T-helper 17 cell (primary cell): ENCODE results near the gene C4orf36. TPM values are rescaled to one million over a fixed set of nuclear protein-coding genes. Genes with fewer than 3 reads are reported as not detected.
A peak's percentile ranks its signal among the peaks of the same experiment; 100 is the strongest.

Experiments
- ATAC-seq: fragments of 150-1000 bp; cut with Tn5 transposase; 2 replicates; pipeline ENCODE4 v1.10.0; 2021; ENCODE audit warnings: mild to moderate bottlenecking, moderate library complexity
- DNase-seq, 3 donors: peaks; one replicate each; pipeline versions ENCODE4 v3.0.0 to v3.0.0-alpha.2; 2020 to 2021
- H3K9me3 ChIP-seq: one replicate; pipeline ENCODE4 v1.7.0; 2013; ENCODE audit warnings: low read length, mild to moderate bottlenecking; ENCODE audit not compliant: control insufficient read depth, poor library complexity, severe bottlenecking
- H3K27ac Mint-ChIP-seq: one replicate; pipeline ENCODE4 v1.8.0; 2022; ENCODE audit warnings: mild to moderate bottlenecking, moderate library complexity, mixed read lengths
- H3K27me3 Mint-ChIP-seq: one replicate; pipeline ENCODE4 v1.8.0; 2022; ENCODE audit warnings: mixed read lengths
- H3K36me3 Mint-ChIP-seq: one replicate; pipeline ENCODE4 v1.8.0; 2022; ENCODE audit warnings: low read depth, mixed read lengths
- H3K4me1 Mint-ChIP-seq: one replicate; pipeline ENCODE4 v1.8.0; 2022; ENCODE audit warnings: mild to moderate bottlenecking, mixed read lengths
- H3K4me3 Mint-ChIP-seq: one replicate; pipeline ENCODE4 v1.8.0; 2022; ENCODE audit warnings: mild to moderate bottlenecking, moderate library complexity, mixed read lengths
- total RNA-seq, 4 donors: library from RNA in 2 of 4; stranded (reverse) in 2 of 4; gene quantifications; one replicate each; pipeline ENCODE4 v1.2.3 and lab custom pipeline; 2022 to 2026

Gene C4orf36
- total RNA-seq, 2 donors from 2014 or later: not detected

GRCh38 chr4:86926435-86927086 lies 34.3 kb upstream of the C4orf36 start:
- no peak for ATAC-seq
- H3K27ac Mint-ChIP-seq: no peak overlapping the region
- H3K27me3 Mint-ChIP-seq: no peaks in the 10 kb centered on the region

GRCh38 chr4:86924811-86925210 lies 32.6 kb upstream of the C4orf36 start:
- H3K27me3 Mint-ChIP-seq: no peaks in the 10 kb centered on the region
- no peak overlapping the region for H3K27ac Mint-ChIP-seq
- H3K9me3 ChIP-seq: no peaks in the 10 kb centered on the region
- H3K36me3 Mint-ChIP-seq: peaks cover 7% of the 10 kb centered on the region
- DNase-seq (no peak), ATAC-seq (no peak)
- H3K4me3 Mint-ChIP-seq: no peak overlapping the region
- peaks cover 10% of the 10 kb centered on the region for H3K4me1 Mint-ChIP-seq

More at GRCh38 chr4:86926435-86927086, 34.3 kb upstream of the C4orf36 start:
- H3K9me3 ChIP-seq: no peaks in the 10 kb centered on the region
- no peak overlapping the region for H3K4me3 Mint-ChIP-seq
- peaks cover 14% of the 10 kb centered on the region for H3K36me3 Mint-ChIP-seq
- DNase-seq: no peak
- peaks cover 12% of the 10 kb centered on the region for H3K4me1 Mint-ChIP-seq

- H3K27me3 Mint-ChIP-seq: no peaks in the 10 kb centered on the region
- H3K4me1 Mint-ChIP-seq: peaks cover 12% of the 10 kb centered on the region
- DNase-seq: no peak
- H3K27ac Mint-ChIP-seq: no peak overlapping the region
- H3K36me3 Mint-ChIP-seq: no peaks in the 10 kb centered on the region
- H3K9me3 ChIP-seq: no peaks in the 10 kb centered on the region
- no peak for ATAC-seq
- H3K4me3 Mint-ChIP-seq: no peak overlapping the region
Measured at GRCh38 chr4:86921608-86922252, 29.5 kb upstream of the C4orf36 start.

GRCh38 chr4:86919561-86920223 lies 27.5 kb upstream of the C4orf36 start:
- H3K4me3 Mint-ChIP-seq: no peak overlapping the region
- H3K36me3 Mint-ChIP-seq: peaks cover 4% of the 10 kb centered on the region
- no peak overlapping the region for H3K27ac Mint-ChIP-seq
- ATAC-seq (no peak), DNase-seq (no peak)
- no peaks in the 10 kb centered on the region for H3K9me3 ChIP-seq
- no peaks in the 10 kb centered on the region for H3K27me3 Mint-ChIP-seq
- H3K4me1 Mint-ChIP-seq: peaks cover 17% of the 10 kb centered on the region

GRCh38 chr4:86918539-86919072 lies 26.4 kb upstream of the C4orf36 start:
- Mint-ChIP-seq H3K4me3 (no peak overlapping the region), H3K4me1 (peaks cover 17% of the 10 kb centered on the region), H3K27ac (no peak overlapping the region), H3K36me3 (peaks cover 4% of the 10 kb centered on the region), H3K27me3 (no peaks in the 10 kb centered on the region)
- DNase-seq: no peak
- H3K9me3 ChIP-seq: no peaks in the 10 kb centered on the region
- ATAC-seq: no peak

GRCh38 chr4:86917212-86918039 lies 25.2 kb upstream of the C4orf36 start:
- no peak overlapping the region for H3K4me3 Mint-ChIP-seq
- peaks cover 15% of the 10 kb centered on the region for H3K4me1 Mint-ChIP-seq
- DNase-seq: no peak
- no peaks in the 10 kb centered on the region for H3K9me3 ChIP-seq
- no peaks in the 10 kb centered on the region for H3K27me3 Mint-ChIP-seq
- peaks cover 4% of the 10 kb centered on the region for H3K36me3 Mint-ChIP-seq
- no peak for ATAC-seq
- peak overlapping the region; percentile 5 for H3K27ac Mint-ChIP-seq

GRCh38 chr4:86916392-86916791 lies 24.2 kb upstream of the C4orf36 start:
- H3K27ac Mint-ChIP-seq: no peak overlapping the region
- H3K27me3 Mint-ChIP-seq: no peaks in the 10 kb centered on the region
- H3K4me3 Mint-ChIP-seq: no peak overlapping the region
- H3K36me3 Mint-ChIP-seq: peaks cover 4% of the 10 kb centered on the region
- no peaks in the 10 kb centered on the region for H3K9me3 ChIP-seq
- peaks cover 15% of the 10 kb centered on the region for H3K4me1 Mint-ChIP-seq
- no peak for DNase-seq
- ATAC-seq: no peak

- DNase-seq (no peak), ATAC-seq (peak; percentile 32)
Measured at GRCh38 chr4:86910820-86911684, 18.8 kb upstream of the C4orf36 start.

GRCh38 chr4:86910369-86910768 lies 18.1 kb upstream of the C4orf36 start:
- H3K4me3 Mint-ChIP-seq: no peak overlapping the region
- H3K36me3 Mint-ChIP-seq: peaks cover 4% of the 10 kb centered on the region
- peaks cover 17% of the 10 kb centered on the region for H3K4me1 Mint-ChIP-seq
- no peak overlapping the region for H3K27ac Mint-ChIP-seq
- no peaks in the 10 kb centered on the region for H3K27me3 Mint-ChIP-seq
- H3K9me3 ChIP-seq: no peaks in the 10 kb centered on the region
- ATAC-seq (no peak), DNase-seq (no peak)

More at GRCh38 chr4:86910820-86911684, 18.8 kb upstream of the C4orf36 start:
- no peak overlapping the region for H3K27ac Mint-ChIP-seq
- H3K36me3 Mint-ChIP-seq: peaks cover 4% of the 10 kb centered on the region
- no peaks in the 10 kb centered on the region for H3K9me3 ChIP-seq
- H3K27me3 Mint-ChIP-seq: no peaks in the 10 kb centered on the region
- no peak overlapping the region for H3K4me3 Mint-ChIP-seq
- H3K4me1 Mint-ChIP-seq: peaks cover 17% of the 10 kb centered on the region

GRCh38 chr4:86909546-86910295 lies 17.5 kb upstream of the C4orf36 start:
- no peaks in the 10 kb centered on the region for H3K36me3 Mint-ChIP-seq

GRCh38 chr4:86908251-86908657 lies 16.0 kb upstream of the C4orf36 start:
- peak overlapping the region; percentile 71 for H3K4me3 Mint-ChIP-seq
- ATAC-seq: no peak
- H3K36me3 Mint-ChIP-seq: no peaks in the 10 kb centered on the region

More at GRCh38 chr4:86909546-86910295, 17.5 kb upstream of the C4orf36 start:
- Mint-ChIP-seq H3K4me3 (no peak overlapping the region), H3K27ac (no peak overlapping the region), H3K4me1 (peaks cover 12% of the 10 kb centered on the region), H3K27me3 (no peaks in the 10 kb centered on the region)
- DNase-seq (no peak), ATAC-seq (no peak)
- no peaks in the 10 kb centered on the region for H3K9me3 ChIP-seq

More at GRCh38 chr4:86908251-86908657, 16.0 kb upstream of the C4orf36 start:
- peaks cover 14% of the 10 kb centered on the region for H3K4me1 Mint-ChIP-seq
- H3K27me3 Mint-ChIP-seq: no peaks in the 10 kb centered on the region
- H3K9me3 ChIP-seq: no peaks in the 10 kb centered on the region
- no peak for DNase-seq
- H3K27ac Mint-ChIP-seq: peak overlapping the region; percentile 62
